ENCODE measurements around the gene TBX3. TPM values are rescaled to one million over a fixed set of nuclear protein-coding genes. Genes with fewer than 3 reads are reported as not detected.

Gene TBX3
- total RNA-seq, 1 donor from 2014 or later: 16.7 TPM

GRCh38 chr12:114638790-114639435 is 45.1 kb downstream of the TBX3 start:
- no peak overlapping the region for H3K27ac ChIP-seq (ENCODE audit: low read depth, low read length)
- H3K9ac ChIP-seq (ENCODE audit: low read depth in 1 of 3, low read length in 3 of 3): no peak overlapping the region
- H3K4me3 ChIP-seq (ENCODE audit: low read length in 3 of 3): no peak overlapping the region
- no peaks in the 10 kb centered on the region for H3K27me3 ChIP-seq (ENCODE audit: control insufficient read depth in 3 of 3, insufficient read depth in 3 of 3, low read length in 3 of 3)
- H3K36me3 ChIP-seq (ENCODE audit: control insufficient read depth in 3 of 3, insufficient read depth in 3 of 3, low read length in 3 of 3): no peaks in the 10 kb centered on the region
- H3K9me3 ChIP-seq (ENCODE audit: control insufficient read depth in 3 of 3, low read length in 3 of 3): no peaks in the 10 kb centered on the region
- no peaks in the 10 kb centered on the region for H3K4me1 ChIP-seq (ENCODE audit: control insufficient read depth in 3 of 3, insufficient read depth in 3 of 3, low read length in 3 of 3)

DNA sequence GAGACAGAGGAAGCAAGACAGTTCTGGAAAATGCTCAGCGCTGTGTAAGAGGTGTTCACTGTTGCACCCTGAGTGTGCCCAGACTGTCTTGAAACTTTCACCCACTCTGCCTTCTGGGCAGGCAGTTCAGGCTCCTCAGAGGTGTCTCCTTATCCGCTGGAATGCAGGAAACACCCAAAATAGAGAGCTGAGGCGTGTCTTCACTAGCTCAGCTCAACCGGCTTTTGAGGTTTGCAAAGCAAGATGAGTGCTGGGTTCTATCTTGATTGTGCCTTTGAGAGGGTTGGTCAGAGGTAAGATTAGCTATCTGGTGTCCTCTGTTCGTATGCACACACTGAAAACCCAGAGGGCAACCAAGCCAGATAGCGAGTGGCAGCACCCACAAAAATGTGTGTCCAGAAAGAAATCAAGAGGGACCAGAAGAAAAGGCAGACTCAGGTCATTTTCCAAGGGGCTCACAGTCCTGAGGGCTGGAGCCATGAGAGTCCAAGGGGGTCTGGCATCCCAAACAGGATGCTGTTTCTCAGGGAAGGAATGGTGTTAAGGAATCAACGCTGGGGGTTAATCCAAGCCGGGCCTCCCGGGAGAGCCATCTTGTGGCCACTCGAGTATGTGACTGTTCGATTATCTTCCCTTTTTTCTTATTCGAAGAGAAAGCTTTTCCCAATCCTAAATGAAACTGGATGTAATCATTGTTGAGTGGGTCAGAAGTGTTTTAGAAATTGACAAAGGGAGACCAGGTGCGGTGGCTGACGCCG is 47.1 kb downstream of the TBX3 start:
- no peaks in the 10 kb centered on the region for H3K9me3 ChIP-seq (ENCODE audit: control insufficient read depth in 3 of 3, low read length in 3 of 3)
- H3K27ac ChIP-seq (ENCODE audit: low read depth, low read length): no peak overlapping the region
- H3K9ac ChIP-seq (ENCODE audit: low read depth in 1 of 3, low read length in 3 of 3): no peak overlapping the region
- no peak overlapping the region for H3K4me3 ChIP-seq (ENCODE audit: low read length in 3 of 3)
- no peaks in the 10 kb centered on the region for H3K4me1 ChIP-seq (ENCODE audit: control insufficient read depth in 3 of 3, insufficient read depth in 3 of 3, low read length in 3 of 3)
- no peaks in the 10 kb centered on the region for H3K36me3 ChIP-seq (ENCODE audit: control insufficient read depth in 3 of 3, insufficient read depth in 3 of 3, low read length in 3 of 3)
- H3K27me3 ChIP-seq (ENCODE audit: control insufficient read depth in 3 of 3, insufficient read depth in 3 of 3, low read length in 3 of 3): no peaks in the 10 kb centered on the region

DNA sequence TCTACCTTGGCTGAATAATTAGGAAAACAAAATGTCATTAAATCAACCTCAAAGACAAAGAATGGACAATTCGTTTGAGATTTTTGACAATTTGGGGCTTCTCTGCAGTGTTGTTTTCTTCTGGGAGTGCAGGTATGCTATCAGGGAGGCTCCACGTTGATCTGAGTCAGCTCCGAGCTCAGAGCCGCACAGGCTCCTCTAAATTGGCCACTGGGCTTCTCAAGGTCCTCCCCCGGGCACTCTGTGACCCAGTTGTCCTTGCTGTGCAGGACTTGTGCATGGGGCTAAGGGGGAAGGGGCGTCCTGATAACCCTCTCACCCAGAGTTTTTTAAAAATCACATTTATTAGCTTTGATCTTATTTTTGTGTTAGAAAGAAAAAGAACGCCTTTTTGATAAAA is 52.7 kb downstream of the TBX3 start:
- Histone ChIP-seq H3K27ac (ENCODE audit: low read depth, low read length) (no peak overlapping the region), H3K9me3 (ENCODE audit: control insufficient read depth in 3 of 3, low read length in 3 of 3) (no peaks in the 10 kb centered on the region), H3K4me3 (ENCODE audit: low read length in 3 of 3) (no peak overlapping the region), H3K27me3 (ENCODE audit: control insufficient read depth in 3 of 3, insufficient read depth in 3 of 3, low read length in 3 of 3) (peaks cover 0 to 7% (median 3%) of the 10 kb centered on the region in 3 donors), H3K4me1 (ENCODE audit: control insufficient read depth in 3 of 3, insufficient read depth in 3 of 3, low read length in 3 of 3) (no peaks in the 10 kb centered on the region), H3K9ac (ENCODE audit: low read depth in 1 of 3, low read length in 3 of 3) (no peak overlapping the region), H3K36me3 (ENCODE audit: control insufficient read depth in 3 of 3, insufficient read depth in 3 of 3, low read length in 3 of 3) (no peaks in the 10 kb centered on the region)

GRCh38 chr12:114628199-114628598 is 55.8 kb downstream of the TBX3 start:
- Histone ChIP-seq H3K27ac (ENCODE audit: low read depth, low read length) (no peak overlapping the region), H3K9me3 (ENCODE audit: control insufficient read depth in 3 of 3, low read length in 3 of 3) (no peaks in the 10 kb centered on the region), H3K27me3 (ENCODE audit: control insufficient read depth in 3 of 3, insufficient read depth in 3 of 3, low read length in 3 of 3) (peaks cover 0 to 7% (median 3%) of the 10 kb centered on the region in 3 donors), H3K36me3 (ENCODE audit: control insufficient read depth in 3 of 3, insufficient read depth in 3 of 3, low read length in 3 of 3) (no peaks in the 10 kb centered on the region), H3K4me3 (ENCODE audit: low read length in 3 of 3) (no peak overlapping the region), H3K9ac (ENCODE audit: low read depth in 1 of 3, low read length in 3 of 3) (no peak overlapping the region), H3K4me1 (ENCODE audit: control insufficient read depth in 3 of 3, insufficient read depth in 3 of 3, low read length in 3 of 3) (no peaks in the 10 kb centered on the region)

- H3K9me3 ChIP-seq (ENCODE audit: control insufficient read depth in 3 of 3, low read length in 3 of 3): no peaks in the 10 kb centered on the region
- H3K4me1 ChIP-seq (ENCODE audit: control insufficient read depth in 3 of 3, insufficient read depth in 3 of 3, low read length in 3 of 3): no peaks in the 10 kb centered on the region
- peaks cover 0 to 7% (median 3%) of the 10 kb centered on the region in 3 donors for H3K27me3 ChIP-seq (ENCODE audit: control insufficient read depth in 3 of 3, insufficient read depth in 3 of 3, low read length in 3 of 3)
Observed at GRCh38 chr12:114627393-114627792, 56.6 kb downstream of the TBX3 start.

DNA sequence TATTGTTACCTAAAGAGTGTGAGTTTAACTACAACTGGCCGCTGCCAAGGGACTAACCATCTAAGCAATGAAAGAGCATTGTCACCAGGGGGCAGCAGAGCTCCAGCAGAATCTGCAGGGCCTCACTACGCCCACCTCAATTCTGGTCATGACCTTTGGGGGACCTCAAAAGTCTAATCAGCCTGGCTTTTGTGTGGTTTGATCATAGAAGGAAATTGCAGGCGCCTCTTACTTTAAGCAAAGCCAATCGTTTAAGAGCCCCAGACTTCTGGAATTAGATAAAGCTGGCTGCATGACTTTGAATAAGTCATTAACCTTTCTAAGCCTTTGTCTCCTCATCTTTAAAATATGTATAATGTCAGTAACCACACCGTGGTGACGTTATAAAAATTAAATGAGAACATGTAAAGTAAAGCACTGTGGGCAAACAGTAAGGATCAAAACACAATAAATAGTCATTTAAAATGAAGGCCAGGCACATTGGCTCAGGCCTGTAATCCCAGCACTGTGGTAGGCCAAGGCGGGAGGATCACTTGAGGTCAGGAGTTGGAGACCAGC is 58.6 kb downstream of the TBX3 start:
- Histone ChIP-seq H3K4me1 (ENCODE audit: control insufficient read depth in 3 of 3, insufficient read depth in 3 of 3, low read length in 3 of 3) (no peaks in the 10 kb centered on the region), H3K27ac (ENCODE audit: low read depth, low read length) (no peak overlapping the region), H3K9me3 (ENCODE audit: control insufficient read depth in 3 of 3, low read length in 3 of 3) (no peaks in the 10 kb centered on the region), H3K27me3 (ENCODE audit: control insufficient read depth in 3 of 3, insufficient read depth in 3 of 3, low read length in 3 of 3) (peaks cover 0 to 3% (median 1%) of the 10 kb centered on the region in 3 donors), H3K4me3 (ENCODE audit: low read length in 3 of 3) (no peak overlapping the region), H3K36me3 (ENCODE audit: control insufficient read depth in 3 of 3, insufficient read depth in 3 of 3, low read length in 3 of 3) (no peaks in the 10 kb centered on the region), H3K9ac (ENCODE audit: low read depth in 1 of 3, low read length in 3 of 3) (no peak overlapping the region)

More at GRCh38 chr12:114627393-114627792, 56.6 kb downstream of the TBX3 start:
- Histone ChIP-seq H3K4me3 (ENCODE audit: low read length in 3 of 3) (no peak overlapping the region), H3K36me3 (ENCODE audit: control insufficient read depth in 3 of 3, insufficient read depth in 3 of 3, low read length in 3 of 3) (no peaks in the 10 kb centered on the region), H3K9ac (ENCODE audit: low read depth in 1 of 3, low read length in 3 of 3) (no peak overlapping the region), H3K27ac (ENCODE audit: low read depth, low read length) (no peak overlapping the region)

DNA sequence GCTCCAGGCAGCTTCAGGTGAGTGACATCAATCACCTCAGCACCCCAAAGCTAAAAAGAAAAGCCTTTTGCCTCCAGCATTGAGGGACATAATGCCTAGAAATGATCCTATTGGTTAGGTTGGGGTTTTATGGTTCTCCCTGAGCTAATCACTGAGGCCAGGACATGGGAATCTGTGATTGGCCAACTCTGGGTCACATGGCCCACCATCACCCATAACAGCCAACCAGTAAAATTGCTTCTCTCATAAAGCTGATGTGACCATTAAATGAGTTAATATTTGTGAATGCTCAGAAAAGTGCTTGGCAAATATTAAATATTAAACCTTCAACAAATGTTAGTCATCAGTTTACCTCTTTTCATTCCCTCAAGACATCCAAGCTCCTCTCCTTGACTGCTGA is 60.2 kb downstream of the TBX3 start:
- no peak overlapping the region for H3K4me3 ChIP-seq (ENCODE audit: low read length in 3 of 3)

More for the DNA sequence above, 60.2 kb downstream of the TBX3 start:
- Histone ChIP-seq H3K36me3 (ENCODE audit: control insufficient read depth in 3 of 3, insufficient read depth in 3 of 3, low read length in 3 of 3) (no peaks in the 10 kb centered on the region), H3K9ac (ENCODE audit: low read depth in 1 of 3, low read length in 3 of 3) (no peak overlapping the region), H3K9me3 (ENCODE audit: control insufficient read depth in 3 of 3, low read length in 3 of 3) (no peaks in the 10 kb centered on the region), H3K27me3 (ENCODE audit: control insufficient read depth in 3 of 3, insufficient read depth in 3 of 3, low read length in 3 of 3) (peaks cover 0 to 5% (median 0%) of the 10 kb centered on the region in 3 donors), H3K27ac (ENCODE audit: low read depth, low read length) (no peak overlapping the region), H3K4me1 (ENCODE audit: control insufficient read depth in 3 of 3, insufficient read depth in 3 of 3, low read length in 3 of 3) (no peaks in the 10 kb centered on the region)

Small RNA genes within 50 kb of the gene (small RNA-seq; reads per million reads assigned to genes)
- gene RF00019: not detected
